H1 (cell line): ENCODE results near the gene BTF3L4. TPM values are rescaled to one million over a fixed set of nuclear protein-coding genes. Genes with fewer than 3 reads are reported as not detected.

Source experiments
- CTCF ChIA-PET: fragments of 300-600 bp; sonication (Branson Sonifier 250); formaldehyde crosslinking; loops from one replicate; lab custom pipeline; 2021; ENCODE audit not compliant: partially characterized antibody; lab: Charles Lee
- POLR2A ChIA-PET: fragments of 300-600 bp; sonication (Branson Sonifier 250); formaldehyde crosslinking; loops from one replicate; lab custom pipeline; 2021; ENCODE audit warnings: inconsistent platforms; ENCODE audit not compliant: partially characterized antibody; lab: Charles Lee
- DNase-seq, 2 experiments: peaks; one replicate each; pipeline versions ENCODE4 v3.0.0 to v3.0.0-alpha.2; 2010 to 2022; ENCODE audit warnings: low spot score in 2 of 2, low read depth in 1 of 2, mixed read lengths in 1 of 2
- FAIRE-seq: peaks from 2 replicates; lab custom pipeline; 2011; peaks lifted over from hg19 to GRCh38; lab: Jason Lieb, UNC
- H2AFZ ChIP-seq: 2 replicates; pipeline ENCODE4 v1.8.1; 2012; ENCODE audit warnings: low read length, inconsistent platforms
- H2AK5ac ChIP-seq: 2 replicates; pipeline ENCODE4 v1.6.1; 2013; ENCODE audit warnings: low read depth, low read length
- H2BK120ac ChIP-seq: replicated peaks from 2 replicates; pipeline ENCODE3; 2013; ENCODE audit warnings: low read depth, low read length, inconsistent platforms
- H2BK12ac ChIP-seq: 2 replicates; pipeline ENCODE4 v1.6.1; 2013; ENCODE audit warnings: low read depth, low read length
- H2BK15ac ChIP-seq: 2 replicates; pipeline ENCODE4 v1.6.1; 2013; ENCODE audit warnings: low read length
- H2BK20ac ChIP-seq: 2 replicates; pipeline ENCODE4 v1.6.1; 2013; ENCODE audit warnings: low read length
- H2BK5ac ChIP-seq: 2 replicates; pipeline ENCODE4 v1.6.1; 2013; ENCODE audit warnings: low read depth, low read length
- H3K14ac ChIP-seq: 2 replicates; pipeline ENCODE4 v1.6.1; 2013; ENCODE audit warnings: inconsistent platforms; ENCODE audit not compliant: insufficient read length
- H3K18ac ChIP-seq: 2 replicates; pipeline ENCODE4 v1.6.1; 2013; ENCODE audit warnings: low read length; ENCODE audit errors: extremely low read depth
- H3K23ac ChIP-seq: 2 replicates; pipeline ENCODE4 v1.6.1; 2013; ENCODE audit warnings: inconsistent platforms; ENCODE audit not compliant: insufficient read length
- H3K23me2 ChIP-seq: 2 replicates; pipeline ENCODE4 v1.6.1; 2013; ENCODE audit warnings: low read depth, low read length
- H3K27ac ChIP-seq: 2 replicates; pipeline ENCODE4 v1.6.1; 2011; ENCODE audit warnings: low read depth, low read length, inconsistent platforms
- H3K27me3 ChIP-seq, 4 experiments: replicated peaks in 1 of 4; 1 replicate in 1 of 4; 2 replicates in 3 of 4; pipeline versions ENCODE4 v1.6.1 to v1.8.1; 2011 to 2013; ENCODE audit warnings: low read length in 3 of 4, mild to moderate bottlenecking in 3 of 4, inconsistent platforms in 2 of 4, mixed read lengths in 2 of 4, moderate library complexity in 1 of 4; ENCODE audit not compliant: control insufficient read depth in 3 of 4, insufficient read depth in 3 of 4; ENCODE audit errors: extremely low read depth in 1 of 4
- H3K36me3 ChIP-seq, 4 experiments: 2 replicates each; pipeline versions ENCODE4 v1.6.1 to v1.8.1; 2011 to 2013; ENCODE audit warnings: mild to moderate bottlenecking in 4 of 4, low read length in 3 of 4, moderate library complexity in 2 of 4, control low read depth in 1 of 4, inconsistent platforms in 1 of 4; ENCODE audit not compliant: insufficient read depth in 4 of 4, control insufficient read depth in 2 of 4
- H3K4ac ChIP-seq: replicated peaks from 2 replicates; pipeline ENCODE3; 2013; ENCODE audit warnings: low read length, low read depth, mixed read lengths, inconsistent platforms; ENCODE audit not compliant: insufficient read length
- H3K4me1 ChIP-seq, 4 experiments: replicated peaks in 1 of 4; 1 replicate in 1 of 4; 2 replicates in 3 of 4; pipeline versions ENCODE4 v1.6.1 to v1.8.1; 2011 to 2013; ENCODE audit warnings: low read length in 3 of 4, inconsistent platforms in 2 of 4, mixed read lengths in 1 of 4; ENCODE audit not compliant: insufficient read depth in 4 of 4, control insufficient read depth in 3 of 4
- H3K4me2 ChIP-seq, 2 experiments: 2 replicates each; pipeline versions ENCODE4 v1.6.1 to v1.8.1; 2011 to 2013; ENCODE audit warnings: low read depth in 2 of 2, low read length in 2 of 2, control low read depth in 1 of 2, inconsistent platforms in 1 of 2, mild to moderate bottlenecking in 1 of 2; ENCODE audit not compliant: insufficient read depth in 1 of 2
- H3K4me3 ChIP-seq, 4 experiments: fragments of 200-600, 300-600 bp in 1 of 4; sonication (generic), shearing (Covaris generic), sonication (Bioruptor Twin) in 1 of 4; 2 replicates each; pipeline versions ENCODE4 v1.5.1 to v1.8.1; 2011 to 2016; ENCODE audit warnings: low read length in 4 of 4, low read depth in 3 of 4, control low read depth in 2 of 4, inconsistent platforms in 2 of 4, mild to moderate bottlenecking in 2 of 4, mixed read lengths in 1 of 4, moderate library complexity in 1 of 4; ENCODE audit not compliant: insufficient read depth in 2 of 4; ENCODE audit errors: extremely low read depth in 1 of 4
- H3K56ac ChIP-seq: replicated peaks from 2 replicates; pipeline ENCODE3; 2013; ENCODE audit warnings: low read depth, mild to moderate bottlenecking, mixed read lengths, low read length, inconsistent platforms; ENCODE audit not compliant: insufficient read length
- H3K79me1 ChIP-seq: 2 replicates; pipeline ENCODE4 v1.6.1; 2013; ENCODE audit warnings: low read depth, low read length, control low read depth
- H3K79me2 ChIP-seq, 2 experiments: 2 replicates each; pipeline versions ENCODE4 v1.6.1 to v1.8.1; 2012 to 2013; ENCODE audit warnings: low read length in 2 of 2, mild to moderate bottlenecking in 2 of 2, inconsistent platforms in 1 of 2; ENCODE audit not compliant: insufficient read depth in 2 of 2, control insufficient read depth in 1 of 2
- H3K9ac ChIP-seq, 4 experiments: replicated peaks in 1 of 4; 1 replicate in 1 of 4; 2 replicates in 3 of 4; pipeline versions ENCODE4 v1.6.1 to v1.8.1; 2011 to 2013; ENCODE audit warnings: low read depth in 3 of 4, low read length in 3 of 4, control low read depth in 2 of 4, mild to moderate bottlenecking in 2 of 4, moderate library complexity in 2 of 4, inconsistent platforms in 1 of 4; ENCODE audit errors: extremely low read depth in 1 of 4
- H3K9me3 ChIP-seq, 2 experiments: 2 replicates each; pipeline versions ENCODE4 v1.6.1 to v1.8.1; 2012 to 2013; ENCODE audit warnings: mild to moderate bottlenecking in 2 of 2, moderate library complexity in 2 of 2, control low read depth in 1 of 2, inconsistent platforms in 1 of 2, low read depth in 1 of 2, low read length in 1 of 2, mixed read lengths in 1 of 2; ENCODE audit not compliant: insufficient read depth in 2 of 2
- H4K20me1 ChIP-seq, 2 experiments: replicated peaks in 1 of 2; 2 replicates each; pipeline versions ENCODE3 to v1.8.1; 2011 to 2013; ENCODE audit warnings: inconsistent platforms in 2 of 2, low read length in 2 of 2, mild to moderate bottlenecking in 1 of 2; ENCODE audit not compliant: insufficient read depth in 2 of 2, control insufficient read depth in 1 of 2
- H4K5ac ChIP-seq: 2 replicates; pipeline ENCODE4 v1.6.1; 2013; ENCODE audit warnings: low read length, low read depth, mixed read lengths, inconsistent platforms; ENCODE audit not compliant: insufficient read length
- H4K8ac ChIP-seq: 2 replicates; pipeline ENCODE4 v1.8.0; 2013; ENCODE audit warnings: mild to moderate bottlenecking, moderate library complexity, low read length, inconsistent platforms; ENCODE audit not compliant: insufficient read depth; ENCODE audit errors: extremely low read depth
- H4K91ac ChIP-seq: replicated peaks from 2 replicates; pipeline ENCODE3; 2013; ENCODE audit warnings: low read length, mixed read lengths, inconsistent platforms; ENCODE audit not compliant: insufficient read length
- EGR1 ChIP-seq: IDR thresholded peaks from 2 replicates; pipeline ENCODE4 v1.6.1; 2011; ENCODE audit warnings: low read depth, low read length, borderline replicate concordance
- EP300 ChIP-seq, 2 experiments: IDR thresholded peaks; 1 replicate in 1 of 2; 2 replicates in 1 of 2; pipeline ENCODE4 v1.6.1; 2011 to 2012; ENCODE audit warnings: low read depth in 2 of 2, low read length in 2 of 2, mild to moderate bottlenecking in 2 of 2, borderline replicate concordance in 1 of 2, inconsistent platforms in 1 of 2, moderate library complexity in 1 of 2
- HDAC6 ChIP-seq: IDR thresholded peaks from one replicate; pipeline ENCODE4 v1.7.1; 2012; ENCODE audit warnings: low read depth, mild to moderate bottlenecking, inconsistent platforms, low read length, moderate library complexity
- KDM5A ChIP-seq: fragments of 200-600 bp; IDR thresholded peaks from 2 replicates; pipeline ENCODE4 v1.7.1; 2012; ENCODE audit warnings: mild to moderate bottlenecking, low read length, inconsistent platforms, mixed read lengths
- MAFK ChIP-seq: IDR thresholded peaks from 2 replicates; pipeline ENCODE4 v1.6.1; 2012; ENCODE audit warnings: low read depth, mild to moderate bottlenecking, improper control_type of control experiment, low read length
- NANOG ChIP-seq: IDR thresholded peaks from 2 replicates; pipeline ENCODE4 v1.6.1; 2011; ENCODE audit warnings: low read length, low read depth, mild to moderate bottlenecking, inconsistent platforms; ENCODE audit not compliant: insufficient read depth, poor library complexity, severe bottlenecking
- NRF1 ChIP-seq: IDR thresholded peaks from 2 replicates; pipeline ENCODE4 v1.6.1; 2011; ENCODE audit warnings: mild to moderate bottlenecking, low read depth, low read length, improper control_type of control experiment
- PHF8 ChIP-seq: fragments of 200-600 bp; sonication (generic); conservative IDR thresholded peaks from 2 replicates; pipeline ENCODE4 v1.7.1; 2012; ENCODE audit warnings: low read depth, mild to moderate bottlenecking, inconsistent platforms, low read length, moderate library complexity
- POLR2AphosphoS5 ChIP-seq: IDR thresholded peaks from 2 replicates; pipeline ENCODE4 v1.6.1; 2011; ENCODE audit warnings: low read depth, low read length
- POU5F1 ChIP-seq: IDR thresholded peaks from 2 replicates; pipeline ENCODE4 v1.6.1; 2011; ENCODE audit warnings: low read depth, mild to moderate bottlenecking, low read length, moderate library complexity
- SAP30 ChIP-seq: fragments of 300-600 bp; sonication (generic); IDR thresholded peaks from 2 replicates; pipeline ENCODE4 v1.7.1; 2012; ENCODE audit warnings: low read length, moderate library complexity, mild to moderate bottlenecking, inconsistent platforms; ENCODE audit not compliant: insufficient read depth, insufficient replicate concordance
- TEAD4 ChIP-seq: IDR thresholded peaks from 2 replicates; pipeline ENCODE4 v1.6.1; 2012; ENCODE audit warnings: low read depth, low read length, inconsistent platforms, mixed read lengths
- WGBS, 2 experiments: shearing (Covaris generic) in 1 of 2; methylation state at CpG; one replicate each; pipeline versions ENCODE4 v1.1.6 to v1.1.7; 2013 to 2015; ENCODE audit warnings: low lambda C conversion rate in 2 of 2, mixed read lengths in 2 of 2, inconsistent platforms in 1 of 2, low coverage in 1 of 2, missing lambda C conversion rate in 1 of 2; ENCODE audit not compliant: insufficient replicate concordance in 2 of 2, insufficient coverage in 1 of 2, insufficient read length in 1 of 2; ENCODE audit errors: extremely low coverage in 1 of 2, missing lambda C conversion rate in 1 of 2; 5-methylcytosine and 5-hydroxymethylcytosine counted together
- polyA plus RNA-seq, 7 experiments: library from polyadenylated mRNA; depleted of rRNA in 3 of 7; stranded (reverse) in 5 of 7; unstranded in 2 of 7; fragments of >200 nt in 5 of 7; fragments of 200-250 nt in 2 of 7; gene quantifications; 1 replicate in 5 of 7; 2 replicates in 1 of 7; 4 replicates in 1 of 7; pipeline versions ENCODE4 v1.2.1 to v1.2.3, GENCODE V29; 2011 to 2013; ENCODE audit warnings: missing spikeins in 2 of 7, mixed read lengths in 2 of 7
- total RNA-seq: library from RNA; stranded (reverse); fragmentation: NEBNext Ultra II Directional; extraction: Animal tissue kit (Norgen Biotek cat#: 25700); gene quantifications from 2 replicates; pipeline ENCODE4 v1.2.1, GENCODE V29; 2021

Gene BTF3L4
- total and polyA plus RNA-seq, 2 of the 8 experiments (the other 6 are each of a cell fraction or from before 2014, with no cell fraction given), result 76.1 to 98.3 TPM

GRCh38 chr1:52080014-52080415 is 23.9 kb downstream of the BTF3L4 start:
- Histone ChIP-seq H4K8ac (no peak overlapping the region), H2BK5ac (no peak overlapping the region), H3K14ac (no peak overlapping the region), H2BK20ac (no peak overlapping the region), H2BK120ac (no peak overlapping the region), H4K91ac (no peak overlapping the region), H3K27ac (no peak overlapping the region), H3K18ac (no peak overlapping the region), H3K4me1 (no peaks in the 10 kb centered on the region), H3K56ac (no peak overlapping the region), H2BK12ac (no peak overlapping the region), H3K79me2 (peaks cover 0 to 29% of the 10 kb centered on the region in 2 experiments; a peak in 1 of 4 replicates), H3K4ac (no peak overlapping the region), H3K23ac (no peak overlapping the region), H3K36me3 (peaks cover 3 to 30% (median 9%) of the 10 kb centered on the region in 4 experiments; a peak in 6 of 8 replicates), H3K4me3 (no peak overlapping the region), H3K27me3 (no peaks in the 10 kb centered on the region), H3K4me2 (no peak overlapping the region), H2BK15ac (no peak overlapping the region), H4K5ac (no peak overlapping the region), H2AK5ac (no peak overlapping the region), H3K79me1 (no peaks in the 10 kb centered on the region), H3K9me3 (no peaks in the 10 kb centered on the region), H3K23me2 (no peaks in the 10 kb centered on the region), H3K9ac (no peak overlapping the region), H4K20me1 (peaks cover 3 to 7% of the 10 kb centered on the region in 2 experiments), H2AFZ (no peak overlapping the region)
- ChIA-PET CTCF (interaction anchor here (1.0 to 1.5 kb wide), 2 partner anchors 10 to 21 kb away, joined by 3 to 5 read pairs; no protein-coding TSS in a partner anchor), POLR2A (interaction anchor here (1.0 to 2.0 kb wide), 5 partner anchors 8 to 25 kb away, joined by 3 to 9 read pairs (median 7); partner anchors contain the start of gene TXNDC12)
- 96% methylated on average over 3 of the region's 3 CpGs; no CpG with 5 or more reads in 1 of the 2 experiments for WGBS, 2 experiments
- FAIRE-seq (no peak), DNase-seq (no peak)
- TF ChIP-seq KDM5A, result no peak
- TF ChIP-seq EP300 (IDR thresholded peaks at IDR 0.05; ENCODE audit: borderline replicate concordance in 1 of 2, low read depth in 2 of 2, low read length in 2 of 2), result no peak
- no peak for TF ChIP-seq PHF8
- no peak for TF ChIP-seq SAP30
- TF ChIP-seq MAFK, result no peak
- no peak for TF ChIP-seq HDAC6
- TF ChIP-seq POLR2AphosphoS5, result no peak
- no peak for TF ChIP-seq EGR1
- TF ChIP-seq TEAD4, result no peak
- TF ChIP-seq POU5F1, result no peak
- TF ChIP-seq NANOG, result no peak
- TF ChIP-seq NRF1, result no peak
